HepG2 (cell line): Measurements from ENCODE around the gene TAF11L9. TPM values are rescaled to one million over a fixed set of nuclear protein-coding genes. Genes with fewer than 3 reads are reported as not detected.
"Not testable (repeated sequence)": the region's sequence is repeated elsewhere in the genome, so short reads cannot be mapped to it uniquely, and the experiment has no call there.

Experiments used
- ATAC-seq: fragments of 200-7000 bp; cut with Tn5 transposase; 3 replicates; pipeline ENCODE4 v1.9.1; 2020; ENCODE audit warnings: mild to moderate bottlenecking, moderate library complexity
- BruUV-seq: library from RNA; stranded (reverse); fragments of 400-500 nt; replicated peaks from 2 replicates; lab custom pipeline; 2021; lab: Mats Ljungman, UMichigan
- CTCF ChIA-PET: fragments of 300-600 bp; formaldehyde crosslinking; extraction: SDS; loops from one replicate; lab custom pipeline; 2021; ENCODE audit warnings: low total read pairs, inconsistent platforms, low intra/inter-chr PET ratio; lab: Yijun Ruan, JAX
- POLR2A ChIA-PET: fragments of 350-600 bp; sonication (Branson Sonifier 250); formaldehyde crosslinking; loops from one replicate; lab custom pipeline; 2020; ENCODE audit warnings: antibody characterized with exemption, inconsistent platforms; lab: Yijun Ruan, JAX
- DNase-seq: peaks from one replicate; pipeline ENCODE4 v3.0.0-alpha.2; 2015; ENCODE audit warnings: low spot score
- FAIRE-seq: peaks from 3 replicates; lab custom pipeline; 2011; peaks lifted over from hg19 to GRCh38; lab: Jason Lieb, UNC
- H2AFZ ChIP-seq: one replicate; pipeline ENCODE4 v1.6.1; 2011; ENCODE audit warnings: low read length, inconsistent platforms
- H3K27ac ChIP-seq: fragments of 300-600 bp; 3 replicates; pipeline ENCODE4 v1.8.0; 2011; ENCODE audit warnings: mixed run types, mild to moderate bottlenecking, mixed read lengths, low read length, inconsistent platforms; ENCODE audit not compliant: insufficient read depth; ENCODE audit errors: extremely low read length
- H3K27me3 ChIP-seq, 2 experiments: fragments of 200-600 bp in 1 of 2; 2 replicates in 1 of 2; 3 replicates in 1 of 2; pipeline versions ENCODE4 v1.6.0 to v1.8.0; 2011; ENCODE audit warnings: low read length in 2 of 2, mild to moderate bottlenecking in 2 of 2, moderate library complexity in 2 of 2, inconsistent platforms in 1 of 2; ENCODE audit not compliant: insufficient read depth in 2 of 2, control insufficient read depth in 1 of 2
- H3K36me3 ChIP-seq, 2 experiments: fragments of 200-600 bp in 1 of 2; replicated peaks in 1 of 2; 2 replicates in 1 of 2; 3 replicates in 1 of 2; pipeline versions ENCODE4 v1.5.1 to v1.8.0; 2011; ENCODE audit warnings: low read length in 2 of 2, inconsistent platforms in 1 of 2; ENCODE audit not compliant: insufficient read depth in 2 of 2, control insufficient read depth in 1 of 2
- H3K4me1 ChIP-seq: 2 replicates; pipeline ENCODE4 v1.5.1; 2012; ENCODE audit warnings: low read length, inconsistent platforms; ENCODE audit not compliant: insufficient read depth
- H3K4me2 ChIP-seq: 2 replicates; pipeline ENCODE4 v1.6.0; 2011; ENCODE audit warnings: low read depth, low read length, inconsistent platforms
- H3K4me3 ChIP-seq, 3 experiments: fragments of 200-600 bp in 1 of 3; sonication (generic), shearing (Covaris generic) in 1 of 3; replicated peaks in 1 of 3; 2 replicates each; pipeline ENCODE4 v1.5.1; 2011 to 2016; ENCODE audit warnings: low read length in 3 of 3, inconsistent platforms in 2 of 3, low read depth in 2 of 3, mild to moderate bottlenecking in 2 of 3, control low read depth in 1 of 3, mixed read lengths in 1 of 3; ENCODE audit not compliant: insufficient read depth in 1 of 3
- H3K79me2 ChIP-seq: one replicate; pipeline ENCODE4 v1.6.1; 2011; ENCODE audit warnings: low read length, inconsistent platforms; ENCODE audit not compliant: insufficient read depth
- H3K9ac ChIP-seq: 2 replicates; pipeline ENCODE4 v1.6.0; 2011; ENCODE audit warnings: mild to moderate bottlenecking, low read depth, low read length, inconsistent platforms; ENCODE audit not compliant: insufficient read depth
- H3K9me3 ChIP-seq: 2 replicates; pipeline ENCODE4 v1.5.1; 2012; ENCODE audit warnings: mild to moderate bottlenecking, low read length
- H4K20me1 ChIP-seq: 2 replicates; pipeline ENCODE4 v1.6.0; 2011; ENCODE audit warnings: inconsistent platforms, mild to moderate bottlenecking, low read length, moderate library complexity; ENCODE audit not compliant: insufficient read depth
- DRAP1 ChIP-seq: IDR thresholded peaks from 2 replicates; pipeline ENCODE4 v1.6.1; 2016; ENCODE audit warnings: missing genetic modification reagents, missing compliant biosample characterization
- EEA1 ChIP-seq: sonication (generic); formaldehyde crosslinking; IDR thresholded peaks from 2 replicates; pipeline ENCODE4 v1.5.1; 2020; ENCODE audit warnings: mild to moderate bottlenecking, missing genetic modification reagents, borderline replicate concordance
- POLR2AphosphoS5 ChIP-seq: IDR thresholded peaks from 2 replicates; pipeline ENCODE4 v1.6.1; 2012; ENCODE audit warnings: low read depth, low read length
- REXO4 ChIP-seq: sonication (generic); formaldehyde crosslinking; IDR thresholded peaks from 2 replicates; pipeline ENCODE4 v1.8.0; 2022; ENCODE audit warnings: missing genetic modification reagents, mild to moderate bottlenecking, borderline replicate concordance
- STAT5B ChIP-seq: sonication (generic); formaldehyde crosslinking; IDR thresholded peaks from 2 replicates; pipeline ENCODE4 v1.4.0; 2020; ENCODE audit warnings: missing genetic modification reagents
- ZNF234 ChIP-seq: sonication (generic); formaldehyde crosslinking; conservative IDR thresholded peaks from 2 replicates; pipeline ENCODE4 v1.5.1; 2020; ENCODE audit warnings: mild to moderate bottlenecking, missing genetic modification reagents
- ZNF296 ChIP-seq: sonication (generic); formaldehyde crosslinking; conservative IDR thresholded peaks from 2 replicates; pipeline ENCODE4 v1.5.0; 2020; ENCODE audit warnings: mild to moderate bottlenecking, missing genetic modification reagents
- ZNF530 ChIP-seq: sonication (generic); formaldehyde crosslinking; IDR thresholded peaks from 2 replicates; pipeline ENCODE4 v1.5.0; 2020; ENCODE audit warnings: low read depth, mild to moderate bottlenecking, missing genetic modification reagents
- ZNF550 ChIP-seq: sonication (generic); formaldehyde crosslinking; IDR thresholded peaks from 2 replicates; pipeline ENCODE4 v1.4.0; 2020; ENCODE audit warnings: mild to moderate bottlenecking, missing genetic modification reagents, borderline replicate concordance
- ZNF615 ChIP-seq: sonication (generic); formaldehyde crosslinking; IDR thresholded peaks from 2 replicates; pipeline ENCODE4 v1.5.0; 2020; ENCODE audit warnings: mild to moderate bottlenecking, missing genetic modification reagents, borderline replicate concordance
- ZNF740 ChIP-seq: sonication (generic); formaldehyde crosslinking; IDR thresholded peaks from 2 replicates; pipeline ENCODE4 v1.4.0; 2020; ENCODE audit warnings: missing genetic modification reagents
- ZNF766 ChIP-seq: sonication (generic); formaldehyde crosslinking; IDR thresholded peaks from 2 replicates; pipeline ENCODE4 v1.5.0; 2020; ENCODE audit warnings: missing genetic modification reagents, borderline replicate concordance
- WGBS: methylation state at CpG from one replicate; pipeline ENCODE4 v1.1.6; 2017; ENCODE audit warnings: low lambda C conversion rate; 5-methylcytosine and 5-hydroxymethylcytosine counted together
- in situ Hi-C: cut with HindIII; loops from 2 replicates; pipeline ENCODE4 v1.10.0; 2017; ENCODE audit warnings: low pct_unique_long_range_greater_than_20kb; ENCODE audit not compliant: extremely low pct_ligation_motif_present
- intact Hi-C: fragments of 100-400 bp; cut with micrococcal nuclease; formaldehyde crosslinking; loops from one replicate; pipeline ENCODE4 v1.10.0; 2022; ENCODE audit not compliant: unreplicated experiment
- polyA plus RNA-seq, 8 experiments: library from polyadenylated mRNA; depleted of rRNA in 3 of 8; stranded (reverse) in 7 of 8; unstranded in 1 of 8; fragments of >200 nt; fragmentation: Illumina TruSeq in 4 of 8; extraction: Trizol in 4 of 8; gene quantifications; 2 replicates each; pipeline versions ENCODE4 v1.2.1 to v1.2.3, GENCODE V29; 2011 to 2016; ENCODE audit warnings: low read depth in 4 of 8, missing spikeins in 1 of 8, mixed read lengths in 1 of 8; ENCODE audit not compliant: insufficient read depth in 1 of 8
- total RNA-seq, 5 experiments: library from RNA; depleted of rRNA; stranded (reverse); fragments of >200 nt; fragmentation: Illumina TruSeq; extraction: Trizol; gene quantifications; 2 replicates each; pipeline ENCODE4 v1.2.3, GENCODE V29; 2016; ENCODE audit warnings: low read depth in 1 of 5

Gene TAF11L9
- total and polyA plus RNA-seq, 2 of the 13 experiments (the other 11 are each of a cell fraction or from before 2014, with no cell fraction given): not detected

GRCh38 chr5:17610092-17610491 is 15.9 kb upstream of the TAF11L9 start, which contains the start of gene TAF11L12:
Gene TAF11L12, plus strand, starts transcription at chr5:17610392.
- H3K9ac ChIP-seq, in situ Hi-C loops, H3K4me3 ChIP-seq, H3K27me3 ChIP-seq, H3K4me1 ChIP-seq, intact Hi-C loops, H2AFZ ChIP-seq, H3K4me2 ChIP-seq, BruUV-seq, CTCF ChIA-PET, H4K20me1 ChIP-seq, H3K36me3 ChIP-seq, DNase-seq, FAIRE-seq, H3K79me2 ChIP-seq, H3K27ac ChIP-seq, H3K9me3 ChIP-seq, ATAC-seq, POLR2A ChIA-PET: not testable (repeated sequence)
- 10% methylated on average over 2 of the region's 2 CpGs for WGBS

- BruUV-seq, H3K79me2 ChIP-seq, ATAC-seq, H3K4me2 ChIP-seq, intact Hi-C loops, H3K27ac ChIP-seq, H3K9ac ChIP-seq, FAIRE-seq, H3K36me3 ChIP-seq, H3K9me3 ChIP-seq, POLR2A ChIA-PET, CTCF ChIA-PET, H2AFZ ChIP-seq, DNase-seq, H3K4me1 ChIP-seq, H3K4me3 ChIP-seq, in situ Hi-C loops, H3K27me3 ChIP-seq, H4K20me1 ChIP-seq: not testable (repeated sequence)
- WGBS: 17% methylated on average over 4 of the region's 4 CpGs
Measured at GRCh38 chr5:17607461-17607860, 13.3 kb upstream of the TAF11L9 start.

- no peak for FAIRE-seq
- no TSS peak for BruUV-seq
- no peaks in the 10 kb centered on the region for H3K79me2 ChIP-seq
- no peaks in the 10 kb centered on the region; a peak in 1 of 5 replicates for H3K27me3 ChIP-seq
- no peak for ATAC-seq
- intact Hi-C loops: no loop called here
- H3K36me3 ChIP-seq: no peaks in the 10 kb centered on the region
- no peak overlapping the region for H3K4me2 ChIP-seq
- no peaks in the 10 kb centered on the region for H3K9me3 ChIP-seq
- H4K20me1 ChIP-seq: no peaks in the 10 kb centered on the region
- H3K4me3 ChIP-seq: no peak overlapping the region
- no peaks in the 10 kb centered on the region for H3K4me1 ChIP-seq
- CTCF ChIA-PET: no interaction called here
- no peak overlapping the region for H3K27ac ChIP-seq
- WGBS: 37% methylated on average over 13 of the region's 14 CpGs
- POLR2A ChIA-PET: no interaction called here
- H3K9ac ChIP-seq: no peak overlapping the region
- no peak for DNase-seq
- in situ Hi-C loops: no loop called here
- no peak overlapping the region for H2AFZ ChIP-seq
- no peak for TF ChIP-seq ZNF296 (CRISPR knock-in tag)
- TF ChIP-seq REXO4 (CRISPR knock-in tag): no peak
- no peak for TF ChIP-seq ZNF550
- TF ChIP-seq EEA1 (CRISPR knock-in tag): no peak
- no peak for TF ChIP-seq STAT5B (CRISPR knock-in tag)
- no peak for TF ChIP-seq ZNF234 (CRISPR knock-in tag)
- TF ChIP-seq ZNF530 (CRISPR knock-in tag): no peak
- TF ChIP-seq ZNF766: no peak
- TF ChIP-seq ZNF740: no peak
- no peak for TF ChIP-seq DRAP1
- no peak for TF ChIP-seq POLR2AphosphoS5
- no peak for TF ChIP-seq ZNF615 (CRISPR knock-in tag)
Measured at GRCh38 chr5:17604951-17605350, 10.8 kb upstream of the TAF11L9 start.
